HG02885 (cell line): ENCODE results near the gene OGFRL1.
A peak's percentile ranks its signal among the peaks of the same experiment; 100 is the strongest.

Experiments
- ATAC-seq: cut with Tn5 transposase; IDR thresholded peaks from one replicate; pipeline ENCODE4 v1.9.1; 2021; ENCODE audit warnings: mild to moderate bottlenecking; ENCODE audit not compliant: unreplicated experiment, poor library complexity

OGFRL1 gene

GRCh38 chr6:71330501-71330900, 41.9 kb downstream of the OGFRL1 start:
- no peak for ATAC-seq

- no peak for ATAC-seq
Observed at GRCh38 chr6:71332012-71332411, 43.4 kb downstream of the OGFRL1 start.

- no peak for ATAC-seq
Observed at GRCh38 chr6:71333050-71333449, 44.4 kb downstream of the OGFRL1 start.

- ATAC-seq, result no peak
Observed at GRCh38 chr6:71333697-71334096, 45.1 kb downstream of the OGFRL1 start.

- ATAC-seq, result peak; percentile 41
Observed at GRCh38 chr6:71334768-71335167, 46.2 kb downstream of the OGFRL1 start.

GRCh38 chr6:71335544-71335943, 46.9 kb downstream of the OGFRL1 start:
- no peak for ATAC-seq

GRCh38 chr6:71336901-71337300, 48.3 kb downstream of the OGFRL1 start:
- ATAC-seq, result no peak

GRCh38 chr6:71338540-71339316, 50.1 kb downstream of the OGFRL1 start:
- ATAC-seq, result no peak

- ATAC-seq, result no peak
Observed at GRCh38 chr6:71342772-71343171, 54.2 kb downstream of the OGFRL1 start.

- ATAC-seq, result no peak
Observed at GRCh38 chr6:71345476-71346333, 57.1 kb downstream of the OGFRL1 start.

GRCh38 chr6:71346334-71346694, 57.7 kb downstream of the OGFRL1 start:
- no peak for ATAC-seq

- no peak for ATAC-seq
Observed at GRCh38 chr6:71347119-71347518, 58.5 kb downstream of the OGFRL1 start.

GRCh38 chr6:71349395-71349794, 60.8 kb downstream of the OGFRL1 start:
- ATAC-seq, result peak; percentile 39

GRCh38 chr6:71349976-71350615, 61.5 kb downstream of the OGFRL1 start:
- ATAC-seq, result no peak

GRCh38 chr6:71351190-71351589, 62.6 kb downstream of the OGFRL1 start:
- ATAC-seq, result no peak
